BLaER1 treated with 17β-estradiol and CSF1 and Interleukin-3, amounts not matched to agents 10 nM and 100 nM (cell line): Measurements from ENCODE around the gene PFKP.

Experiments used
- H3K27ac ChIP-seq, 11 experiments: shearing (Covaris generic); formaldehyde crosslinking; 2 replicates each; pipeline ENCODE4 v1.8.1; 2022
- H3K27me3 ChIP-seq, 11 experiments: shearing (Covaris generic); formaldehyde crosslinking; 2 replicates each; pipeline ENCODE4 v1.8.1; 2022
- H3K36me3 ChIP-seq, 11 experiments: shearing (Covaris generic); formaldehyde crosslinking; 2 replicates each; pipeline ENCODE4 v1.8.1; 2022
- H3K4me1 ChIP-seq, 10 experiments: shearing (Covaris generic); formaldehyde crosslinking; 2 replicates each; pipeline ENCODE4 v1.8.1; 2022
- H3K4me2 ChIP-seq, 11 experiments: shearing (Covaris generic); formaldehyde crosslinking; 2 replicates each; pipeline ENCODE4 v1.8.1; 2022
- H3K4me3 ChIP-seq, 10 experiments: shearing (Covaris generic); formaldehyde crosslinking; 2 replicates each; pipeline ENCODE4 v1.8.1; 2022
- H3K9ac ChIP-seq, 11 experiments: shearing (Covaris generic); formaldehyde crosslinking; 2 replicates each; pipeline ENCODE4 v1.8.1; 2022
- H3K9me3 ChIP-seq, 11 experiments: shearing (Covaris generic); formaldehyde crosslinking; replicated peaks in 1 of 11; 2 replicates each; pipeline ENCODE4 v1.8.1; 2022
- H4K20me1 ChIP-seq, 11 experiments: shearing (Covaris generic); formaldehyde crosslinking; 2 replicates each; pipeline ENCODE4 v1.8.1; 2022
- Cebpa-rat ChIP-seq, 11 experiments: shearing (Covaris generic); IDR thresholded peaks; 2 replicates each; pipeline ENCODE4 v1.8.1; 2022

PFKP gene

GRCh38 chr10:3154666-3155065, 87.3 kb downstream of the PFKP start:
- no peak overlapping the region for H3K4me3 ChIP-seq
- no peaks in the 10 kb centered on the region for H3K4me1 ChIP-seq
- no peaks in the 10 kb centered on the region for H3K27me3 ChIP-seq
- no peak for TF ChIP-seq Cebpa-rat (IDR thresholded peaks at IDR 0.05)
- peaks cover 91 to 100% (median 98%) of the 10 kb centered on the region in 11 experiments for H3K36me3 ChIP-seq
- no peak overlapping the region for H3K27ac ChIP-seq
- no peak overlapping the region for H3K4me2 ChIP-seq
- H3K9ac ChIP-seq = no peak overlapping the region
- peaks cover 0 to 27% (median 7%) of the 10 kb centered on the region in 11 experiments; a peak in 10 of 22 replicates for H4K20me1 ChIP-seq
- H3K9me3 ChIP-seq = no peaks in the 10 kb centered on the region

GRCh38 chr10:3159152-3159551, 91.8 kb downstream of the PFKP start:
- Histone ChIP-seq H3K36me3 (peaks cover 90 to 100% (median 98%) of the 10 kb centered on the region in 11 experiments), H3K9me3 (no peaks in the 10 kb centered on the region), H4K20me1 (peaks cover 0 to 7% (median 0%) of the 10 kb centered on the region in 11 experiments; a peak in 6 of 22 replicates), H3K9ac (no peak overlapping the region), H3K4me3 (no peak overlapping the region), H3K27ac (no peak overlapping the region), H3K4me1 (peaks cover 0 to 7% (median 0%) of the 10 kb centered on the region in 10 experiments; a peak in 1 of 20 replicates), H3K27me3 (no peaks in the 10 kb centered on the region), H3K4me2 (no peak overlapping the region)
- no peak for TF ChIP-seq Cebpa-rat (IDR thresholded peaks at IDR 0.05)

DNA sequence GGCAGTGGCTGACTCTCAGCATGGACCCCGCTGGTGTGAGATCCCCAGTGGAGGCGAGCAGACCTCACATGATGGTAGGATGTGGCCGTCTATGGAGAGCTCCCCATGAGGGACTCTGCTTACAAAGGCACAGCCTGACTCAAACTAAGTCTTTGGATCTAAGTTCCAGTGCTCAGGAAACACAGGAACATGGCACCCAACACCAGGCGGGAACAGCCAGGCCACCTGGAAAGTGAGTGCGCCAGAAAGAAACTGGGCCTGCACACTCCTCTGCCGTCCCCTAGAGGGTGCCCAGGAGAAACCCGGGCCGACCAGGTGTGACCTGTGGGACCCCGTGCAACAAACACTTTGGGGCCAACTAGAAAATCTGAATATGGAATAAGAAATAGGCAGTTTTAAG, 95.2 kb downstream of the PFKP start:
- H3K36me3 ChIP-seq = peaks cover 93 to 100% (median 100%) of the 10 kb centered on the region in 11 experiments
- TF ChIP-seq Cebpa-rat (IDR thresholded peaks at IDR 0.05) = no peak
- H4K20me1 ChIP-seq = peaks cover 0 to 6% (median under 1%) of the 10 kb centered on the region in 11 experiments; a peak in 7 of 22 replicates
- no peak overlapping the region for H3K4me2 ChIP-seq
- no peak overlapping the region for H3K27ac ChIP-seq
- H3K4me1 ChIP-seq = peaks cover 0 to 7% (median 0%) of the 10 kb centered on the region in 10 experiments; a peak in 1 of 20 replicates
- H3K9me3 ChIP-seq = no peaks in the 10 kb centered on the region
- no peak overlapping the region for H3K9ac ChIP-seq
- H3K4me3 ChIP-seq = no peak overlapping the region
- H3K27me3 ChIP-seq = no peaks in the 10 kb centered on the region

GRCh38 chr10:3163879-3164278, 96.5 kb downstream of the PFKP start:
- peaks cover 0 to 7% (median 4%) of the 10 kb centered on the region in 11 experiments; a peak in 13 of 22 replicates for H3K9me3 ChIP-seq
- TF ChIP-seq Cebpa-rat (IDR thresholded peaks at IDR 0.05) = no peak
- H3K4me3 ChIP-seq = no peak overlapping the region
- H4K20me1 ChIP-seq = peaks cover 0 to 12% (median 6%) of the 10 kb centered on the region in 11 experiments; a peak in 6 of 22 replicates
- peaks cover 0 to 9% (median under 1%) of the 10 kb centered on the region in 10 experiments; a peak in 6 of 20 replicates for H3K4me1 ChIP-seq
- H3K9ac ChIP-seq = no peak overlapping the region
- H3K27me3 ChIP-seq = no peaks in the 10 kb centered on the region
- peaks cover 93 to 100% (median 100%) of the 10 kb centered on the region in 11 experiments for H3K36me3 ChIP-seq
- H3K27ac ChIP-seq = no peak overlapping the region
- no peak overlapping the region for H3K4me2 ChIP-seq

- H3K4me2 ChIP-seq = no peak overlapping the region
- peaks cover 0 to 20% (median 12%) of the 10 kb centered on the region in 10 experiments; a peak in 9 of 20 replicates for H3K4me1 ChIP-seq
- H3K27ac ChIP-seq = no peak overlapping the region
- H3K27me3 ChIP-seq = no peaks in the 10 kb centered on the region
- TF ChIP-seq Cebpa-rat (IDR thresholded peaks at IDR 0.05) = no peak
- H3K9me3 ChIP-seq = peaks cover 0 to 18% (median 14%) of the 10 kb centered on the region in 11 experiments; a peak in 14 of 22 replicates
- peaks cover 0 to 18% (median 6%) of the 10 kb centered on the region in 11 experiments; a peak in 5 of 22 replicates for H4K20me1 ChIP-seq
- H3K36me3 ChIP-seq = peaks cover 93 to 100% (median 99%) of the 10 kb centered on the region in 11 experiments
- H3K4me3 ChIP-seq = no peak overlapping the region
- H3K9ac ChIP-seq = no peak overlapping the region
Measured at GRCh38 chr10:3165196-3165595, 97.8 kb downstream of the PFKP start.

DNA sequence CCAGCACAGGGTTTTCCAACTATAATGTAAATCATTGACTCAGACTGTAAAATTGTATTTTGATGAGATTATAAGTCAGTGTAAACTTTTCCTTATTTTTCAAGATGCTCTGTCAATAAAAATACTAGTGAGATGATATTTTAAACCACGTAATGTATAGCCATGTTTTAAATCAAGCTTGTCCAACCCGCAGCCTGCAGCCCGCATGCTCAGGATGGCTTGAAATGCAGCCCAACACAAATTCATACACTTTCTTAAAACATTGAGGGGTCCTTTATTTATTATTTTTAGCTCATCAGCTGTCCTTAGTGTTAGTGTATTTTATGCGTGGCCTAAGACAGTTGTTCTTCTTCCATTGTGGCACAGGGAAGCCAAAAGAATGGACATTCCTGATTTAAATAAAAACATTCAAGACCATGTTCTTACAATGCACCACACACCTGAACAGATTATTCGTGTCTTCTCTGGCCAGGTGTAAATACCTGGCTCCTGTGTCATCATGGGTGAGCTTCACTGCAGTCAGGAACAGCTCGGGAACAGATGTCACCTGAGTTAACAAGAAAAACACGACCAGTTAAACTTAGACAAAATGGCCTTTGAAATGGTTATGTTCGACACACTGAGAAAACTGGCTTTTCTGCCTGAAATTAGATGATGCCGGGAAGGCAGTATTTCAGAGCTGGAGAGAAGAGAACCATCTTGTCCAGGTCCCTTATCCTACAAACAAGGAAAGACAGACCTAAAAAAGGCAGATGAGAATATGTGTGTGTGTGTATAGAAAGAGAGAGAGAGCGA, 99.3 kb downstream of the PFKP start:
- H3K9me3 ChIP-seq = peaks cover 0 to 18% (median 14%) of the 10 kb centered on the region in 11 experiments; a peak in 14 of 22 replicates
- no peak overlapping the region for H3K4me2 ChIP-seq
- H3K27me3 ChIP-seq = no peaks in the 10 kb centered on the region
- H3K9ac ChIP-seq = no peak overlapping the region
- H3K27ac ChIP-seq = no peak overlapping the region
- H3K4me3 ChIP-seq = no peak overlapping the region
- H3K4me1 ChIP-seq = peaks cover 12 to 31% (median 24%) of the 10 kb centered on the region in 10 experiments
- H3K36me3 ChIP-seq = peaks cover 83 to 92% (median 89%) of the 10 kb centered on the region in 11 experiments
- TF ChIP-seq Cebpa-rat (IDR thresholded peaks at IDR 0.05) = no peak
- H4K20me1 ChIP-seq = peaks cover 0 to 29% (median 10%) of the 10 kb centered on the region in 11 experiments; a peak in 7 of 22 replicates

- H3K4me2 ChIP-seq = no peak overlapping the region
- peaks cover 72 to 82% (median 78%) of the 10 kb centered on the region in 11 experiments for H3K36me3 ChIP-seq
- H3K27me3 ChIP-seq = no peaks in the 10 kb centered on the region
- no peak for TF ChIP-seq Cebpa-rat (IDR thresholded peaks at IDR 0.05)
- no peak overlapping the region for H3K27ac ChIP-seq
- H4K20me1 ChIP-seq = peaks cover 0 to 33% (median 10%) of the 10 kb centered on the region in 11 experiments; a peak in 7 of 22 replicates
- H3K4me3 ChIP-seq = no peak overlapping the region
- H3K9ac ChIP-seq = no peak overlapping the region
- peaks cover 12 to 34% (median 26%) of the 10 kb centered on the region in 10 experiments for H3K4me1 ChIP-seq
- H3K9me3 ChIP-seq = peaks cover 0 to 18% (median 14%) of the 10 kb centered on the region in 11 experiments; a peak in 14 of 22 replicates
Measured at GRCh38 chr10:3167611-3168330, 100.4 kb downstream of the PFKP start.

DNA sequence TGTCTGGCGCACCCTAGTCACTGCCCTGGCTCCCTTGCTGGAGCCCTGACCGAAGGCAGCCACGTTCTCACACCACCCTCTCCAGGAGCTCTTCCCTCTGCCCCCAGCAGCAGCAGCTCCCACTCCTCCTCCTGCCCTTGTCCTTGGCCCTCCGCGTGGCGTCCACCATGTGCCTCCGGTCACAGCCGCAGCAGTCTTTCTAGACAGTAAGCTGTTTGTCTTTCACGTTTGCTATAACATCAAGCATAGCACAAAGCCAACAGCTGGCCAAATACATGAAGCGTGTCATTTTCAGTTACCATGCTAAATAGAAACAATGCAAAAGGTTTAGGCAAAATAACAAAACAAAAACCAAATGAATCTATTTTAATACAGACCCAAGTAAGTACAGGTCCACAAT, 101.9 kb downstream of the PFKP start:
- TF ChIP-seq Cebpa-rat (IDR thresholded peaks at IDR 0.05) = no peak
- H3K4me2 ChIP-seq = peak overlapping the region in 5 of 11 experiments; percentile 4 to 37 (median 16); a peak in 6 of 22 replicates

More for the DNA sequence above, 101.9 kb downstream of the PFKP start:
- H3K36me3 ChIP-seq = peaks cover 58 to 67% (median 63%) of the 10 kb centered on the region in 11 experiments
- H3K4me3 ChIP-seq = 0 out of 20 replicates have a peak overlapping the region, but pooled peaks of 1 of the 10 experiments have one; percentile 25
- H3K27me3 ChIP-seq = no peaks in the 10 kb centered on the region
- peaks cover 15 to 39% (median 27%) of the 10 kb centered on the region in 10 experiments for H3K4me1 ChIP-seq
- H3K9ac ChIP-seq = no peak overlapping the region
- H3K27ac ChIP-seq = no peak overlapping the region
- H4K20me1 ChIP-seq = peaks cover 0 to 33% (median 10%) of the 10 kb centered on the region in 11 experiments; a peak in 7 of 22 replicates
- peaks cover 0 to 18% (median 14%) of the 10 kb centered on the region in 11 experiments; a peak in 15 of 22 replicates for H3K9me3 ChIP-seq
